Left lung (tissue), 10 donors: Measurements from ENCODE around the gene LRRC8E. TPM values are rescaled to one million over a fixed set of nuclear protein-coding genes. Genes with fewer than 3 reads are reported as not detected.

Experiments
- ATAC-seq: fragments of 200-7000 bp; cut with Tn5 transposase; one replicate; pipeline ENCODE4 v1.9.1; 2020; ENCODE audit warnings: moderate library complexity
- DNase-seq, 4 donors: peaks; one replicate each; pipeline ENCODE4 v3.0.0-alpha.2; 2013 to 2020
- H3K27ac ChIP-seq, 2 donors: fragments of 200-600 bp; sonication (generic) in 1 of 2; one replicate each; pipeline versions ENCODE4 v1.5.0 to v1.8.0; 2020 to 2021
- H3K27me3 ChIP-seq, 2 donors: fragments of 200-600 bp; sonication (generic) in 1 of 2; one replicate each; pipeline versions ENCODE4 v1.5.0 to v1.8.0; 2020 to 2021
- H3K36me3 ChIP-seq, 2 donors: fragments of 200-600 bp; sonication (generic) in 1 of 2; one replicate each; pipeline versions ENCODE4 v1.5.0 to v1.8.0; 2020 to 2021
- H3K4me1 ChIP-seq, 2 donors: fragments of 200-600 bp; one replicate each; pipeline ENCODE4 v1.8.0; 2021
- H3K4me3 ChIP-seq, 2 donors: fragments of 200-600 bp; sonication (generic) in 1 of 2; one replicate each; pipeline versions ENCODE4 v1.5.0 to v1.8.0; 2020 to 2021; ENCODE audit warnings: mild to moderate bottlenecking in 1 of 2
- H3K9me3 ChIP-seq, 2 donors: fragments of 200-600 bp; sonication (generic) in 1 of 2; one replicate each; pipeline versions ENCODE4 v1.5.0 to v1.8.0; 2020 to 2021
- intact Hi-C, 2 donors: fragments of 100-400 bp; cut with DNase I; formaldehyde crosslinking; loops; one replicate each; pipeline versions ENCODE4 v1.11.2 to v1.14.2; 2022
- polyA plus RNA-seq, 6 donors: library from polyadenylated mRNA; unstranded; fragments of 120-200 nt; gene quantifications; one replicate each; pipeline ENCODE4 v1.2.1, GENCODE V29; 2013; ENCODE audit not compliant: insufficient read length in 6 of 6
- total RNA-seq, 2 donors: library from RNA; stranded (reverse); fragmentation: NEBNext Ultra II Directional; extraction: Animal tissue kit (Norgen Biotek cat#: 25700); gene quantifications; one replicate each; pipeline ENCODE4 v1.2.1, GENCODE V29; 2021
- TF ChIP-seq, protein P1 (sequence below), 2 donors: fragments of 200-600 bp; sonication (generic) in 1 of 2; IDR thresholded peaks; one replicate each; pipeline versions ENCODE4 v1.5.0 to v1.8.0; 2021; ENCODE audit warnings: antibody characterized with exemption in 2 of 2
- donor health status: DM: no; HTN: yes; CAD: no.
- donor health status: DM: no; HTN: no; CAD: no.

The LRRC8E gene
- total and polyA plus RNA-seq, 8 donors = 3.7 to 10.5 (median 4.7) TPM

DNA sequence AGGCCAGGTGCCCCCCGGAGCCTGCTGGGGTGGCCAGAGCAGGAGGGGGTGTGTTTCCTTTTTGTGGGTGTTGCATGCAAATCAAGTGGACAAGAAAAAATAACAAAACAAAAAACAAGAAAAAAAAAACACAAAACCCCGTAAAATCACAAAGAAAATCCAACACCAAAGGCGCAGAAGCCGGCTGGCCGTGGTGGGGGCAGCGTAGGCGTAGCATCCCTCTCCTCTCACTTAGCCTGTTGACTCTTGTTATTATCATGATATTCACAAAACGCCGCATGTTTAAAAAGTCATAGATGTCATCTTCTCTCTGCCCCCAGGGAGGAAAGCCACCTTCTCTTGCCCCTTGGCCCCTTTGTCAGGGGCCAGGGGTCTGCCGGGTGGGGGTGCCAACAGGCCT lies 25.3 kb downstream of the LRRC8E start:
- ATAC-seq = no peak
- intact Hi-C loops = no loop called here
- H3K4me1 ChIP-seq = peaks cover 13 to 30% of the 10 kb centered on the region in 2 donors
- H3K9me3 ChIP-seq = no peaks in the 10 kb centered on the region
- peaks cover 0 to 53% of the 10 kb centered on the region in 2 donors for H3K36me3 ChIP-seq
- no peak overlapping the region for H3K4me3 ChIP-seq
- no peak for DNase-seq
- TF ChIP-seq, protein P1, sequence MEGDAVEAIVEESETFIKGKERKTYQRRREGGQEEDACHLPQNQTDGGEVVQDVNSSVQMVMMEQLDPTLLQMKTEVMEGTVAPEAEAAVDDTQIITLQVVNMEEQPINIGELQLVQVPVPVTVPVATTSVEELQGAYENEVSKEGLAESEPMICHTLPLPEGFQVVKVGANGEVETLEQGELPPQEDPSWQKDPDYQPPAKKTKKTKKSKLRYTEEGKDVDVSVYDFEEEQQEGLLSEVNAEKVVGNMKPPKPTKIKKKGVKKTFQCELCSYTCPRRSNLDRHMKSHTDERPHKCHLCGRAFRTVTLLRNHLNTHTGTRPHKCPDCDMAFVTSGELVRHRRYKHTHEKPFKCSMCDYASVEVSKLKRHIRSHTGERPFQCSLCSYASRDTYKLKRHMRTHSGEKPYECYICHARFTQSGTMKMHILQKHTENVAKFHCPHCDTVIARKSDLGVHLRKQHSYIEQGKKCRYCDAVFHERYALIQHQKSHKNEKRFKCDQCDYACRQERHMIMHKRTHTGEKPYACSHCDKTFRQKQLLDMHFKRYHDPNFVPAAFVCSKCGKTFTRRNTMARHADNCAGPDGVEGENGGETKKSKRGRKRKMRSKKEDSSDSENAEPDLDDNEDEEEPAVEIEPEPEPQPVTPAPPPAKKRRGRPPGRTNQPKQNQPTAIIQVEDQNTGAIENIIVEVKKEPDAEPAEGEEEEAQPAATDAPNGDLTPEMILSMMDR (IDR thresholded peaks at IDR 0.05) = no peak
- H3K27me3 ChIP-seq = peaks cover 36 to 51% of the 10 kb centered on the region in 2 donors
- no peak overlapping the region for H3K27ac ChIP-seq

DNA sequence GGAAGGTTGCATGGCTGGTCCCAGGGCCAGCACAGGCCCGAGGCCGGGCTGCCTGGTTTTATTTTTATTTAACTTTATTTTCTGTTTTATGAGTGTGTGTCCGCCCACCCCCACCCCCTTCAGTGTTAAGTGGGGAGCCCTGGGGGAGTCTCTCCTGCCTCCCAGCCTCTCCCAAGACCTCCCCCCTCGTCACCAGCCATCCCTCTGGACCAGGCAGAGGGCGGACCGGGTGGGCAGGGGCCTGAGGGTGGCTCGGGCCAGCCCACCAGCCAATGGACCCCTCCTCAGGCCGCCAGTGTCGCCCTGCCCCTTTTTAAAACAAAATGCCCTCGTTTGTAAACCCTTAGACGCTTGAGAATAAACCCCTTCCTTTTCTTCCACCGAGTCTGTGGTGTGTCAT lies 25.8 kb downstream of the LRRC8E start:
- TF ChIP-seq, protein P1 (IDR thresholded peaks at IDR 0.05) = no peak
- no peak overlapping the region for H3K4me3 ChIP-seq
- DNase-seq = no peak
- H3K27ac ChIP-seq = no peak overlapping the region
- H3K9me3 ChIP-seq = no peaks in the 10 kb centered on the region
- peaks cover 41 to 56% of the 10 kb centered on the region in 2 donors for H3K27me3 ChIP-seq
- no peak for ATAC-seq
- peaks cover 0 to 49% of the 10 kb centered on the region in 2 donors for H3K36me3 ChIP-seq
- intact Hi-C loops = no loop called here
- peaks cover 13 to 34% of the 10 kb centered on the region in 2 donors for H3K4me1 ChIP-seq

DNA sequence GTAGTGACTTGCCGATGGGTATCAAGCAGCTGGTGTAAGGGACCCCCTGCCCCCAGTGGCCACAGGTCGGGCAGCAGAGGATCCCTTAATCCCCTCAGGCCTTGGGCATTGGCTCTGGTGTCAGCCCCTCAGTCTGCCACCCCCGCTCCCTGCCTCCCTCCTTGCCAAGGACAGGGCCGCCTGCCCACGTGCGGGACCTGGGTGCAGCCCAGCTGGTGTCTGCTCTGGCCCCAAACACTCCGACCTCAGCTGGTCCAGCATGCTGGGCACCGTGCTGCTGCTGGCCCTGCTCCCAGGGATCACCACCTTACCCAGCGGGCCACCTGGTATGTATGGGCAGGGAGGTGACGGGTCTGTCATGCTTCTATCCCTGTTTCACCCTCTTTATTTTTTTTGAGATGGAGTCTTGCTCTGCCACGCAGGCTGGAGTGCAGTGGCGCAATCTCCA lies 26.3 kb downstream of the LRRC8E start, which contains the start of gene TGFBR3L:
TGFBR3L (plus strand) TSS at position 233 of the 448 bp plus-strand sequence.
- intact Hi-C loops = no loop called here
- ATAC-seq (no peak), DNase-seq (no peak)
- H3K4me1 ChIP-seq = peaks cover 16 to 40% of the 10 kb centered on the region in 2 donors
- peaks cover 42 to 61% of the 10 kb centered on the region in 2 donors for H3K27me3 ChIP-seq
- H3K27ac ChIP-seq = no peak within 1 kb of the TSS
- no peaks in the 10 kb centered on the region for H3K9me3 ChIP-seq
- H3K36me3 ChIP-seq = peaks cover 0 to 43% of the 10 kb centered on the region in 2 donors
- no peak within 1 kb of the TSS for H3K4me3 ChIP-seq
- TF ChIP-seq, protein P1 (IDR thresholded peaks at IDR 0.05) = no peak

DNA sequence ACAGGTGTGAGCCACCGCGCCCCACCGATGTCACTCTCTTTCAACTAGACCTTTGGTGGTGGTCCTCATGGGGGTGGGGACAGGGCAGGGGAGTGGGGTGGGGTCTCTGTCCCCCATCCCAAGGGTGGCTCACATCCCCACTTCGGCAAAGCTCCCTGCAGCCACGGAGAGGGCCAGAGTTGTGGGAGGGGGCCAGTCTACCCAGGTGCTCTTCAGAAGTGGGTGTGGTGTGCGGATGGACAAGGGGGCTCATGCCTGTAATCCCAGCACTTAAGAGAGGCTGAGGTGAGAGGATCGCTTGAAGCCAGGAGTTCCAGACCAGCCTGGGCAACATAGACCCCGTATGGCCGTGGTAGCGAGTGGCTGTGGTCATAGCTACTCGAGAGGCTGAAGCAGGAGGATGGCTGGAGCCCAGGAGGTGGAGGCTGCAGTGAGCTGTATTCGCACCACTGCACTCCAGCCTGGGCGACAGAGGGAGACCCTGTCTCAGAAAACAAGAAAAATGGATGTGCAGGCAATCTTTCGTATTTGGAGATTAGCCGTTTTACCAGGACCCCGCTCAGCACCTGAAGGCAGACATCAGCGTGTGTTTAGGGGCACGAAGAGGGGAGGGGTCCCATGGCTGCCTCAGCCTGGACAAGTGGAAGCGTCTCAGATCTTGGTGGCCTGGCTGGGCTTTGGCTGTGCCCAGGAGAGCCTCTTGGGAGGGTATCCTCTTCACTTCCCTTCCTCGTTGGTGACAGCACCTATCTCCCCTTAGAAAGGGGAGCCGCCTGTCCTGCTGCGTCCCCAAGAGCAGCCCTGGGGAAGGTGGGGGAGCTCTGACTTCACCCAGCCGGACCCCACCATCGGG lies 27.2 kb downstream of the LRRC8E start:
- Histone ChIP-seq H3K4me1 (peaks cover 20 to 46% of the 10 kb centered on the region in 2 donors), H3K27me3 (peaks cover 42 to 62% of the 10 kb centered on the region in 2 donors), H3K9me3 (no peaks in the 10 kb centered on the region), H3K27ac (no peak overlapping the region), H3K4me3 (no peak overlapping the region), H3K36me3 (peaks cover 0 to 35% of the 10 kb centered on the region in 2 donors)
- ATAC-seq (no peak), DNase-seq (no peak)
- intact Hi-C loops = no loop called here
- TF ChIP-seq, protein P1 (IDR thresholded peaks at IDR 0.05) = no peak
